22Rv1 (cell line): ENCODE measurements around the gene SCMH1.

ENCODE experiments used
- ZFX ChIP-seq: fragments of 450-650 bp; IDR thresholded peaks from 2 replicates; pipeline ENCODE4 v1.6.1; 2017; ENCODE audit warnings: antibody characterized with exemption, borderline replicate concordance
- TF ChIP-seq, protein P1 (sequence below): fragments of 450-650 bp; IDR thresholded peaks from 2 replicates; pipeline ENCODE4 v1.5.1; 2017; ENCODE audit warnings: mild to moderate bottlenecking

DNA sequence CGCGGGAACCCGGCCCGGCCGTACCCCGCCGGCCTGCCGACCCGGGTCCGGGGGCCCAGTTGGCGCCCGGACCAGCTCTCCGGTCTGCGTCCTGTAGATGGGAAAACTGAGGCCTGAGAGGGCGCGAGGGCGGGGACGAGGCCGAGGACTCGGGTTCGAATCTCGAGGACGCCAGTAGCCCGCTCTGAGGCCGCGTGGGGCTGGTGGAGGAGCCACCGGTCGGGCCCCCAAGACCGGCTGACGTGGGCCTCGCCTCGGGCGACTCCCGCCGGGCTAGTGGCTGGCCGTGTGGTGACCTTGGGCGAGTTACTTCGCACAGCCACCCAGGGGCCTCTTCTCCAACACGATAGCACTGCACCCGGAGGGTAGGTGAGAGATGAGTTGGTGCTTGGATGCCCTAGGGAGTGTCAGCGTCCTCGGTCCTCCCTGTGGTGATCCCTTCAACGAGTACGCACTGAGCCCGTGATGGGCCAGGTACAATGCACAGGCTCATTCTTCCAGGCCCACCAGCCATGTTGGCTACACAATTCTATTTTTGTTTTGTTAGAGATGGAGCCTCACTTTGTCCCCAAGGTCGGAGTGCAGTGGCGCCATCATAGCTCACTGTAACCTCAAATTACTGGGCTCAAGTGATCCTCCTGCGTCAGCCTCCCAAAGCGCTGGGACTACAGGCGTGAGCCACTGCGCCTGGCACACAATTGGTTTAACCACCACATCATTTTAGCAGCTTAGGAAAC lies 404 bp upstream of the SCMH1 start:
- TF ChIP-seq, protein P1, sequence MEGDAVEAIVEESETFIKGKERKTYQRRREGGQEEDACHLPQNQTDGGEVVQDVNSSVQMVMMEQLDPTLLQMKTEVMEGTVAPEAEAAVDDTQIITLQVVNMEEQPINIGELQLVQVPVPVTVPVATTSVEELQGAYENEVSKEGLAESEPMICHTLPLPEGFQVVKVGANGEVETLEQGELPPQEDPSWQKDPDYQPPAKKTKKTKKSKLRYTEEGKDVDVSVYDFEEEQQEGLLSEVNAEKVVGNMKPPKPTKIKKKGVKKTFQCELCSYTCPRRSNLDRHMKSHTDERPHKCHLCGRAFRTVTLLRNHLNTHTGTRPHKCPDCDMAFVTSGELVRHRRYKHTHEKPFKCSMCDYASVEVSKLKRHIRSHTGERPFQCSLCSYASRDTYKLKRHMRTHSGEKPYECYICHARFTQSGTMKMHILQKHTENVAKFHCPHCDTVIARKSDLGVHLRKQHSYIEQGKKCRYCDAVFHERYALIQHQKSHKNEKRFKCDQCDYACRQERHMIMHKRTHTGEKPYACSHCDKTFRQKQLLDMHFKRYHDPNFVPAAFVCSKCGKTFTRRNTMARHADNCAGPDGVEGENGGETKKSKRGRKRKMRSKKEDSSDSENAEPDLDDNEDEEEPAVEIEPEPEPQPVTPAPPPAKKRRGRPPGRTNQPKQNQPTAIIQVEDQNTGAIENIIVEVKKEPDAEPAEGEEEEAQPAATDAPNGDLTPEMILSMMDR: no peak
- no peak for TF ChIP-seq ZFX
